HepG2 (cell line): ENCODE results near the gene TPRN. TPM values are rescaled to one million over a fixed set of nuclear protein-coding genes. Genes with fewer than 3 reads are reported as not detected.

Source experiments
- CENPBD1 ChIP-seq: sonication (generic); formaldehyde crosslinking; IDR thresholded peaks from 2 replicates; pipeline ENCODE4 v1.8.0; 2022; ENCODE audit warnings: missing genetic modification reagents, low read depth, mild to moderate bottlenecking, borderline replicate concordance
- GLI4 ChIP-seq: sonication (generic); formaldehyde crosslinking; IDR thresholded peaks from 2 replicates; pipeline ENCODE4 v1.5.1; 2020; ENCODE audit warnings: missing genetic modification reagents, mild to moderate bottlenecking, moderate library complexity, borderline replicate concordance
- HIC2 ChIP-seq: sonication (generic); formaldehyde crosslinking; IDR thresholded peaks from 2 replicates; pipeline ENCODE4 v1.9.0; 2022; ENCODE audit warnings: low read depth, missing genetic modification reagents
- MTA1 ChIP-seq: sonication (generic); formaldehyde crosslinking; IDR thresholded peaks from 2 replicates; pipeline ENCODE4 v1.4.0; 2020; ENCODE audit warnings: missing genetic modification reagents, mild to moderate bottlenecking, borderline replicate concordance
- NCOA2 ChIP-seq: sonication (generic); formaldehyde crosslinking; IDR thresholded peaks from 2 replicates; pipeline ENCODE4 v1.8.0; 2022; ENCODE audit warnings: inconsistent platforms
- NR2F1 ChIP-seq, 2 experiments: fragments of 450-650 bp in 1 of 2; formaldehyde crosslinking in 1 of 2; IDR thresholded peaks; 2 replicates each; pipeline versions ENCODE4 v1.5.0 to v1.6.1; 2016 to 2020; ENCODE audit warnings: mild to moderate bottlenecking in 1 of 2, missing compliant biosample characterization in 1 of 2, missing genetic modification reagents in 1 of 2, moderate library complexity in 1 of 2
- TFDP2 ChIP-seq: sonication (generic); formaldehyde crosslinking; IDR thresholded peaks from 2 replicates; pipeline ENCODE4 v1.4.0; 2020; ENCODE audit warnings: missing genetic modification reagents
- U2AF1 ChIP-seq: fragments of 200-400 bp; formaldehyde crosslinking; optimal IDR thresholded peaks from 2 replicates; pipeline ENCODE3; 2017; ENCODE audit warnings: mild to moderate bottlenecking, low read depth, low read length
- ZFX ChIP-seq: sonication (generic); formaldehyde crosslinking; IDR thresholded peaks from 2 replicates; pipeline ENCODE4 v1.4.0; 2020; ENCODE audit warnings: mild to moderate bottlenecking, low read depth, missing genetic modification reagents, moderate library complexity
- ZNF124 ChIP-seq: sonication (generic); formaldehyde crosslinking; IDR thresholded peaks from 2 replicates; pipeline ENCODE4 v1.4.0; 2020; ENCODE audit warnings: missing genetic modification reagents
- ZNF30 ChIP-seq: sonication (generic); formaldehyde crosslinking; IDR thresholded peaks from 2 replicates; pipeline ENCODE4 v1.5.0; 2020; ENCODE audit warnings: mild to moderate bottlenecking, missing genetic modification reagents
- ZNF678 ChIP-seq: sonication (generic); formaldehyde crosslinking; IDR thresholded peaks from 2 replicates; pipeline ENCODE4 v1.4.0; 2020; ENCODE audit warnings: mild to moderate bottlenecking, missing genetic modification reagents
- ZSCAN29 ChIP-seq: sonication (generic); formaldehyde crosslinking; conservative IDR thresholded peaks from 2 replicates; pipeline ENCODE4 v1.4.0; 2020; ENCODE audit warnings: mild to moderate bottlenecking, missing genetic modification reagents
- polyA plus RNA-seq, 8 experiments: library from polyadenylated mRNA; depleted of rRNA in 3 of 8; stranded (reverse) in 7 of 8; unstranded in 1 of 8; fragments of >200 nt; fragmentation: Illumina TruSeq in 4 of 8; extraction: Trizol in 4 of 8; gene quantifications; 2 replicates each; pipeline versions ENCODE4 v1.2.1 to v1.2.3, GENCODE V29; 2011 to 2016; ENCODE audit warnings: low read depth in 4 of 8, missing spikeins in 1 of 8, mixed read lengths in 1 of 8; ENCODE audit not compliant: insufficient read depth in 1 of 8
- total RNA-seq, 5 experiments: library from RNA; depleted of rRNA; stranded (reverse); fragments of >200 nt; fragmentation: Illumina TruSeq; extraction: Trizol; gene quantifications; 2 replicates each; pipeline ENCODE4 v1.2.3, GENCODE V29; 2016; ENCODE audit warnings: low read depth in 1 of 5
- TF ChIP-seq, protein P1 (sequence below): sonication (generic); formaldehyde crosslinking; IDR thresholded peaks from 2 replicates; pipeline ENCODE4 v1.5.0; 2020; ENCODE audit warnings: missing genetic modification reagents
- TF ChIP-seq, protein P2 (sequence below): sonication (generic); formaldehyde crosslinking; IDR thresholded peaks from 2 replicates; pipeline ENCODE4 v1.4.0; 2020; ENCODE audit warnings: missing genetic modification reagents
- TF ChIP-seq, protein P3 (sequence below), 2 experiments: sonication (generic) in 1 of 2; formaldehyde crosslinking in 1 of 2; IDR thresholded peaks; 2 replicates each; pipeline versions ENCODE4 v1.4.0 to v1.6.1; 2016 to 2020; ENCODE audit warnings: borderline replicate concordance in 1 of 2, low read depth in 1 of 2, mild to moderate bottlenecking in 1 of 2, missing genetic modification reagents in 1 of 2
- TF ChIP-seq, protein P4 (sequence below): sonication (generic); formaldehyde crosslinking; IDR thresholded peaks from 2 replicates; pipeline ENCODE4 v1.8.0; 2022; ENCODE audit warnings: missing genetic modification reagents, mild to moderate bottlenecking, borderline replicate concordance

TPRN gene
- total and polyA plus RNA-seq, 2 of the 13 experiments (the other 11 are each of a cell fraction or from before 2014, with no cell fraction given): 10.1 to 19.2 TPM

- TF ChIP-seq MTA1 (CRISPR knock-in tag): peak; percentile 78; the same call in 1 of the 2 replicates
- TF ChIP-seq, protein P1, sequence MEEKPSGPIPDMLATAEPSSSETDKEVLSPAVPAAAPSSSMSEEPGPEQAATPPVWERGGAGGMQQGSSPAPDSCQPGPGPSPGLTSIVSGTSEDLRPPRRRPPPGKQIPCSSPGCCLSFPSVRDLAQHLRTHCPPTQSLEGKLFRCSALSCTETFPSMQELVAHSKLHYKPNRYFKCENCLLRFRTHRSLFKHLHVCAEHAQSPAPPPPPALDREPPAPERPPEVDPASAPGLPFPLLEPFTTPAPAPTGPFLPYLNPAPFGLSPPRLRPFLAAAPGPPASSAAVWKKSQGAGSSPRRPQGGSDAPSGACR: no peak
- TF ChIP-seq CENPBD1 (CRISPR knock-in tag): no peak
- peak; percentile 16; the same call in 1 of the 2 replicates for TF ChIP-seq NCOA2 (CRISPR knock-in tag)
- TF ChIP-seq ZNF30 (CRISPR knock-in tag): no peak
- TF ChIP-seq U2AF1: peak; percentile 69
- TF ChIP-seq, protein P2, sequence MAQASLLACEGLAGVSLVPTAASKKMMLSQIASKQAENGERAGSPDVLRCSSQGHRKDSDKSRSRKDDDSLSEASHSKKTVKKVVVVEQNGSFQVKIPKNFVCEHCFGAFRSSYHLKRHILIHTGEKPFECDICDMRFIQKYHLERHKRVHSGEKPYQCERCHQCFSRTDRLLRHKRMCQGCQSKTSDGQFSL: peak; percentile 20; the same call in 1 of the 2 replicates
- TF ChIP-seq, protein P3, sequence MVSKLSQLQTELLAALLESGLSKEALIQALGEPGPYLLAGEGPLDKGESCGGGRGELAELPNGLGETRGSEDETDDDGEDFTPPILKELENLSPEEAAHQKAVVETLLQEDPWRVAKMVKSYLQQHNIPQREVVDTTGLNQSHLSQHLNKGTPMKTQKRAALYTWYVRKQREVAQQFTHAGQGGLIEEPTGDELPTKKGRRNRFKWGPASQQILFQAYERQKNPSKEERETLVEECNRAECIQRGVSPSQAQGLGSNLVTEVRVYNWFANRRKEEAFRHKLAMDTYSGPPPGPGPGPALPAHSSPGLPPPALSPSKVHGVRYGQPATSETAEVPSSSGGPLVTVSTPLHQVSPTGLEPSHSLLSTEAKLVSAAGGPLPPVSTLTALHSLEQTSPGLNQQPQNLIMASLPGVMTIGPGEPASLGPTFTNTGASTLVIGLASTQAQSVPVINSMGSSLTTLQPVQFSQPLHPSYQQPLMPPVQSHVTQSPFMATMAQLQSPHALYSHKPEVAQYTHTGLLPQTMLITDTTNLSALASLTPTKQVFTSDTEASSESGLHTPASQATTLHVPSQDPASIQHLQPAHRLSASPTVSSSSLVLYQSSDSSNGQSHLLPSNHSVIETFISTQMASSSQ (IDR thresholded peaks at IDR 0.05; ENCODE audit: low read depth): no peak
- TF ChIP-seq, protein P3 (CRISPR knock-in tag; IDR thresholded peaks at IDR 0.05; ENCODE audit: borderline replicate concordance): peak; percentile 2; the same call in 1 of the 2 replicates
- TF ChIP-seq, protein P4, sequence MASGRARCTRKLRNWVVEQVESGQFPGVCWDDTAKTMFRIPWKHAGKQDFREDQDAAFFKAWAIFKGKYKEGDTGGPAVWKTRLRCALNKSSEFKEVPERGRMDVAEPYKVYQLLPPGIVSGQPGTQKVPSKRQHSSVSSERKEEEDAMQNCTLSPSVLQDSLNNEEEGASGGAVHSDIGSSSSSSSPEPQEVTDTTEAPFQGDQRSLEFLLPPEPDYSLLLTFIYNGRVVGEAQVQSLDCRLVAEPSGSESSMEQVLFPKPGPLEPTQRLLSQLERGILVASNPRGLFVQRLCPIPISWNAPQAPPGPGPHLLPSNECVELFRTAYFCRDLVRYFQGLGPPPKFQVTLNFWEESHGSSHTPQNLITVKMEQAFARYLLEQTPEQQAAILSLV (CRISPR knock-in tag): peak; percentile 48; the same call in 1 of the 2 replicates
- TF ChIP-seq ZSCAN29 (CRISPR knock-in tag): peak; percentile 79
- peak; percentile 88 for TF ChIP-seq HIC2 (CRISPR knock-in tag)
- TF ChIP-seq GLI4 (CRISPR knock-in tag): no peak
- TF ChIP-seq ZNF678 (CRISPR knock-in tag): 0 out of 2 replicates have a peak, but pooled peaks have one; percentile 55
- no peak for TF ChIP-seq ZNF124 (CRISPR knock-in tag)
- TF ChIP-seq ZFX (CRISPR knock-in tag): peak; percentile 70
- TF ChIP-seq NR2F1 (CRISPR knock-in tag; IDR thresholded peaks at IDR 0.05): peak in 1 of 2 experiments; percentile 68; a peak in 1 of 4 replicates
- TF ChIP-seq TFDP2 (CRISPR knock-in tag): no peak
Measured at GRCh38 chr9:137229903-137230704, 29.6 kb upstream of the TPRN start (continued).
